NCI-H345 treated with DMSO at 0.1 percent for 48 hours (cell line): ENCODE measurements around the gene AP2M1.
A peak's percentile ranks its signal among the peaks of the same experiment; 100 is the strongest.

Experiments used
- DNase-seq: peaks from one replicate; lab custom pipeline; 2025; ENCODE audit not compliant: unreplicated experiment; lab: John Stamatoyannopoulos, UW

Gene AP2M1

DNA sequence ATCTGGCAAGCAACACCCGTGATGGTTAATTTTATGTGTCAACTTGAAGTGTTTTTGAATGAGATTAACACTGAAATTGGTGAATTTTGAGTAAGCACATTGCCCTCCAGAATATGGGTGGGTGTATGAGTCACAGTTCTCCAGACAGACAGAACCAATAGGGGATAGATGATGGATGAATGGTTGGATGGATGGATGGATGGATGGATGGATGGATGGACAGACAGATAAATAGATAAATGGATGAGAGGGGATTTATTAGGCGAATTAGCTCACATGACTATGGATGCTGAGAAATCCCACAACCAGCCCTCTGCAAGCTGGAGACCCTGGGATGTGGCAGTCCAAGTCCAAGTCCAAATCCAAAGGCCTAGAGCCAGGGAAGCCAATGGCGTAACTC is 49.3 kb downstream of the AP2M1 start:
- DNase-seq, result no peak

DNA sequence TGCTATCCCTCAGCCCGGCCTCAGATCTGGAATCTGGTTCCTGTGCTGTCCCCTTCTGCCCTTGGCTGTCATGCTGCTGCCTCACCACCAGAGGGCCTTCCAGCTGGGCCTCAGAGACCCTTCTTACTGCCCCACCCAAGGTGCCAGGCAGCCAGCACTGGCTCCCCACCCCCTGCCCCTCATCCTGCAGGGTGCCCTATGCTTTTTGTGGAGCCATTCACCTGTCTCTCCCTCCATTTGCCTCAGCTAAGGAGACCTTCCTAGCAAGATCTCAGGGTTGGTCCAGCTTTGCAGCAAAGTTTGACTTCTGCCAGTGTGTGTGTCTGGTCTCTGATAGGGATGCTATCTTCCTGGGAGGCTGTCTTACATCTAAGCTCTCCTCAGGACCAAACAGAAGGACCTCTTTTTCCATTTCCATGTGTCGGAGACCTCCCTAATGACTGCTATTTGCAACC is 52.9 kb downstream of the AP2M1 start:
- DNase-seq, result peak; percentile 58

- no peak for DNase-seq
Observed at GRCh38 chr3:184228376-184229137, 53.9 kb downstream of the AP2M1 start.

GRCh38 chr3:184229394-184230080 is 54.9 kb downstream of the AP2M1 start, which contains the start of gene VWA5B2:
Gene VWA5B2 (plus strand): TSS chr3:184229585. CDS start chr3:184230529, 944 bp downstream.
- peak; percentile 82 for DNase-seq

DNA sequence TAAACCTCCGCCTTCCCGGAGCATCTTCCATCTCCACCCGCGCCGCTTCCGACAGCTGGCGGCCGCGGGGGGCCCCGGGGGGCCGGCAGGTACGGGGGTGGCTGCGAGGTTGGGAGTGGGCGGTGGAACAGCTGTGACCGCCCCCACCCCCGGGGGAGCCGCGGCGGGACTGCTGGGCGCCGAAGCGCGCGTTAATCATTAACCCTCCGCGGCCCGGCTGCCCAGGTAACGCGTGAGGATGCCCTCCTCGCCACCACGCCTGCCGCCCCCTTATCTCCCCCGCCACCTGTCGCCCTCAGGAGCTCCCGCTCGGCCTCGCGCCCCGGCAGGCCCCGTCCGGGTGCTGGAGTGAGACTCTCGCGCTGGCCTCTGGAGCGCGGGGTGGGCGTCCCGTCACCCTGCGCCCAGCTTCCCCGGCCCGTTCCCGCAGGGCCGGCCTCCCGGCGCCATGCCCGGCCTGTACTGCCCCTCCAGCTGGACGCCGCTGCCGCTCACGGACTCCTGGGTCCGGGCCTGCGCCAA is 55.5 kb downstream of the AP2M1 start:
- peak; percentile 51 for DNase-seq

DNA sequence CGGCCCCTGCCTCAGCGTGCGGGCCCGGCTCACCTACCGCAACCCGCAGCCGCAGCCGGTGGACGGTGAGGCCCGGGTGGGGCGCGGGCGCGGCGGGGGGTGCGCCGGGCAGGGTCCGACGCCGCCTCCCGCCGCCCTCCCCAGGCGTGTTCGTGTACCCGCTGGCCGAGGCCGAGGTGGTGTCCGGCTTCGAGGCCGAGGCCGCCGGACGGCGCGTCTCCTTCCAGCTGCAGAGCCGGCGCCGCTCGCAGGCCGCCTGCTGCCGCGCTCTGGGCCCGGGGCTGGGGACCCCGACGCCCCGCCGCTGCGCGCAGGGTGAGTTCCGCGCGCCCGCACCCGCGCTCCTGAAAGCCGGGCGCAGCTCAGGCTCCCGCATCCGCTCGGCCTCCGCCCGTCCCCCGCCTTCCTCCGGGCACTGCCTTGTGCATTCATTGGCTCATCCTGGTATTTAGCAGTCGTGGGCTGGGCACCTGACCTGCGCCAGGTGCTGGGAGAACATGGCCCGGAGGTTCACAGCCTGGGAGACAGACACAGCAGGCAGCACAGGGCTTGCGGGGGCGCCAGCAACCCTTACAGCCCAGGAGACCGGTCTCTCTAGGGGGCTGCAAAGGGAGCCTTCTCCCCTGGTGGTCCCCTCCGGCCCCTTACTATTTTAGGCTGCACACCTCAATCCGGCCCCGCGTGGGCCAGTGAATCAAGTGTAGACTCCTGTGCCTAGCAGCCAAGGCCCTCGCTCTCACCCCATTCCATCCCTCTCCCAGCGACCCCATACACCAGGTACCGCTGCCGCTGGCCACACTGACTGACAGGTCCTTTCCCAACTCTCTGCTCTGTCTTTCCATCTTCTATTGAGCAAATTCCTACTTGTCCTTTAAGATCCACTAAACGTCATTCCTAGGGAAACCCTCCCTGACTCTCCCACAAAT is 56.2 kb downstream of the AP2M1 start:
- no peak for DNase-seq

DNA sequence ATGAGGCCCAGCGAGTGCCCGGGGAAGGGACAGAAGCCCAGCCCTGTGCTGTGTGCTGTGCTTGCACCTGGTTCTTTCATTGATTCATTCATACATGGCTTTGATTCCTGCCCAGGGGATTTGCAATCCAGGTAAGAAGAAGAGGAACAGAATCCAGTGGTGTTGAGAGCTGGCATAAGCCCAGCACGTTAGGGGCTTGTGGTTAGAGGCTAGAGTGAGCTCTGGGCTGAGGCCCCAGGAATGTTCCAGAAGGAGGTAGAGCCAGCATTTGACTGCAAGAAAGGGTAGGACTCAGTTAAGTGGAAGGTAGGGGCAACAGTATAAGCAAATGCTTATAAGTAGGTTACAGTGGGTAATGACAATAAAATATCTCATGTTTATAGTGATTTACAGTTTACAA is 57.0 kb downstream of the AP2M1 start:
- no peak for DNase-seq

DNA sequence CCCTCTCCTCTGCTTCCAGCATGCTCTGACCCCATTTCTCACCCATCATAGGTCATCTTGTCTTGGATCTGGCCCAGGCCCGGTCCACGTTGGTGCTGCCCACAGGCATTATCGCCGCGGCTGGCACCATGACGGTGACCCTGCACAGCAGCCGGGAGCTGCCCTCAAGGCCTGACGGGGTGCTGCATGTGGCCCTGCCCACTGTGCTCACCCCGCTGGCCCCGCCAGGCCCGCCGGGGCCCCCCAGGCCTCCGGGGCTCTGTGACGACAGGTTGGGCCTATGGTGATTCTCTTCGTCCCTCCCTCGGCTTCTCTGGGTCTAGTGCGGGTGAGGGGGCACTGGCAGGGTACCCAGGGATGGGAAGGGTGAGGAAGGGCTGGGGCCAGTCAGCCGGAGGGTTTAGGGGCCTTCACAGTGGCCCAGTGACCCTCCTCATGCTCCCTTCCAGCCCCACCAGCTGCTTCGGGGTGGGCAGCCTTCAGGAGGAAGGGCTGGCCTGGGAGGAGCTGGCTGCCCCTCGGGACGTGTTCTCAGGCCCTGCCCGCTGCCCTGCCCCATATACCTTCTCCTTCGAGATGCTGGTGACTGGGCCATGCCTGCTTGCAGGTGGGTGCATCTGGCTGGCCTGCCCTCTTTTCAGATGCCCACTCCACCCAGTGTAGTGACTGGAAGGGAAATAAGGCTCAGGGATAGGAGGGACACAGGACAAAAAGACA is 58.6 kb downstream of the AP2M1 start:
- DNase-seq, result no peak
